HG03060 (cell line): ENCODE measurements around the gene FOCAD.

Experiments used
- ATAC-seq: cut with Tn5 transposase; IDR thresholded peaks from one replicate; pipeline ENCODE4 v1.9.1; 2021; ENCODE audit warnings: low read depth, moderate number of reproducible peaks; ENCODE audit not compliant: unreplicated experiment

The FOCAD gene

DNA sequence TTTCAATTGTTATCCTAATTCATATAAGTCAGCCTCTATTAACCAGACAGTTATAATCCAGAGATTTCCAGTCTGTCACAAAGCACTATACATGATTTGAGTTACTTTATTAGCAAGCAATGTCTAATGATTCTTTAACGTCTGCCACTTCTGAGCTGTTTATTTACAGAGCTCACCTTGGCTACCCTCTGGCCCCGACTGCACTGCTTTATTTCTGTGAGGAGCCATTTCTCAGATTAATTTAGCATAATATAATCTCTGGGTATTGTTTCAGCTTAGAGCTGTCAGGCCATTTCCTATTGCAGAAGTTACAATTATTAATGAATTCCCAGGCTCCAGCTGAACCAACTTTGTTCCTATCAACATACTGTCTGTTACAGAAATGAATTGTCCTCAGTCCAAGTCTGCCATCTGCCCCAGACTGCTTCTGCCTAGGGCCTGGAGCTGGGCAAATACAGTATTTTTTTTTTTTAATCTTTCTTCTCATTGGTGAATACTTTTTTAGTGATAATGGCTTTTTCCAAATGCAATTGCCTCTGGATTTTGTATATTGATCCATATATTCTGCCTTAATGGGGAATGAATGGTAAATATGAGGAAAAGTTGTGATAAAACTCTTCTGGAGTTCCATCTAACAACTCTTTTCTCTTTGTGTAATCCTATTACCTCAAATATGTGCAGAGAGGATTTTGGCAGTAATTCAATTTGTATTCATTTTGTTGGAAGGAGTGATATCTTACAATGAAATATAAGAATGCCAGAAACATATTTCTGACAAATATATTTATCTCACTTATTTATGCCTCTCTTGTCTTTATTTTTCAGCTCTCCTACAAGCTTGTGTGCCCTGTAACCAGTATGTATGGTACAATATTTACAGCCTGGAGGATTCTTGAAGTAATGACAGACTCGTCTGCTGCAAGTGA, 104.7 kb downstream of the FOCAD start:
- no peak for ATAC-seq

DNA sequence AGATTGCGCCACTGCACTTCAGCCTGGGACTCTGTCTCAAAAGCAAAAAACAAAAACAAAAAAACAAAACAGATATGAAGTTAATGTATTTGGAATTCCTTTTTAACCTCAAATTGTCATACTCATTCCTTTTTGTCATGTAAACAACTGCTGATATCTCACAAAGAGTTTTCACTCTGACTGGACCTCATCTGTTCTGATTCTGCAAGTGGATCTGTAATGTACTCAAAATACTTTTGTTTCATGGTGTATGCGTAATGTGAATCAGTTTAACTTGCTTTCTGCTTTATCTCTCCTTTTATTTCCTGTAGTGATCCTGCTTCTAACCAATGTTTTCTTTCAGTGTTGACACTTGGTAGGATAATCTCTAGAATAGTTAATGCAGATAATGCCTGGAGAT, 106.7 kb downstream of the FOCAD start:
- no peak for ATAC-seq

DNA sequence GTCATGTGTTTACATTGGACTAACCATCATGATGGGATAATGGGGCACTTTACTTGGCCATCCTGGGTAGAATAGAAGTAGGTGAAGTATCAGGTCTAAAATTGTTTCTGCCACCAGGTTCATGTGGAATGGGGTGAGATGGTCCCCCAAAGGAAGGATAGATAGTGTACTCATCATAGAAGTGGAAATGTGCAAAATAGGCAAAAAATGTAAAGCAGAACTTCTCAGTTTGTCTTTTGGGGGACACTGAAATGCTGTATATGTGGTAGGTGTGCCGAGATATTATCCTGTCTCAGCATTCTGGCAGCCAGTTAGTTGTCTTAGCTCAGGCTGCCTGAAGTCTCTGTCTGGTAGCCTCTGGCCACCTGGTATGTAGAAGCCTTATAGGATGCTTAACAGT, 107.6 kb downstream of the FOCAD start:
- ATAC-seq, result no peak

DNA sequence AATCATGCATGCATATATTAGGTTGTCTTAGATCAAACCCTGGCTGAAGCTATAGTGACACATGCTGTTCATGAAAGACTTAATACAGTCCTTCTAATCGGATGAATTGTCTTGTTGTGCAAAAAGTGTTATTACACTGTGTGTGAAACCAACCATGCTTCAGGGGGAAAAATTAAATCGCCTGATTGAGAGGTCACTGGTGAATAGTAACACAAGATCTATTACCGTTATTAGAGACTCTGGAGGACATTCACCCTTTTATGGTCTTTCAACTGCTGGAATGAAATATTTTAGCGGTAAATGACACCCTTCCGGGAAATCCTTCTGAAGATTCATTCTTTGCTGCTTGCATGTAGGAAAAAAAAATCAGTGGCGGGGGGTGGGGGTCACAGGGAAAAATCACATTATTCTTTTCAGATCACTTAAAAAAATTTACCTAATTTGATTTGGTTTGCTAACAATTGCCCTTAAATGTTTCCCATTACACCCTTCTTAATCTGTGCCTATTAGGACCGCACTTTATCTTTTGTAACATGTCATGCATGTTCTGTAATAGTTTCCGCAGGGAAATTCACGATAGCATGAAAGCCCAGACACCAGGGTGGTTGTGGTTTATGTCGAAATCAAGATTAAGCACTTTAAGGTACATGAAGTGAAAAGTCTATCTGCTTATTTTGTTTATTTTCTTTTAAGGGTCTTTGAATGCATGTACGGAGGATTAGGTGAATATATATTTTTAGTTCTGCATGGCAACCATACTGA, 120.6 kb downstream of the FOCAD start:
- ATAC-seq, result no peak

DNA sequence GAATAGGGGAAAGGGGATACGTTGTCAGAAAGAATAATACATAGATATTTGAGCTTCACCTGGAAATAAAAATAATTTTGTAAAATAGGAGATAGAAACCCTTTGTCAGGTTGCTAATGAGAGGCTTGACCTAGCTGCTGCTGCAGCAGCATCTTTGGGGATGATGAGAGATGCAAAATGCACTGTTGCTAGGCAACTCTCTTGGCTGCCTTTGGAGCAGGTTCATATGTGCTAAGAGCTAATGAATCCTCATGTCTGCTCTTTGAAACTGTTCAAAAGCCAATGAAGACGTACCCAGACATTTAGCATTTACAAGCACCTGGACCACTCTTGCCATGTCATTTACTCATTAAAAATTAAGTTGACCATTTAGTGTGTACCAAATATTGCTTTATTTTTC, 121.7 kb downstream of the FOCAD start:
- no peak for ATAC-seq

DNA sequence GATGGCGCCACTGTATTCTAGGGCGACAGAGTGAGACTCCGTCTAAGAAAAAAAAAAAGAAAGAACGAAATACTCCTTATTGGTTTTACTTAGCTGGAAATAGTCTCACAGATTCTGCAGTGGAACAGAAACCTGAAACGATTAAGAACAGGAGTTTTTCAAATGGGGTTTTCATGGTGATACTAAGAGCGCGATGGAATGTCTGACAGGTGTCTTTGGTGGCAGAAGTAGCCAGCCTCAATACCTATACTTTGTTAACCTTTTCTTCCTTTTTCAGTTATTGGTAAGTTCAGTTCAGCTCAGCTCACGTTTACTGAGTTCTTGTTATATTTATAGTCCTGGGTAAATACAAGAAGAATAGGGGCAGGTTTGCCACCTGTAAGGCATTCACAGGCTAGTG, 123.9 kb downstream of the FOCAD start:
- no peak for ATAC-seq

DNA sequence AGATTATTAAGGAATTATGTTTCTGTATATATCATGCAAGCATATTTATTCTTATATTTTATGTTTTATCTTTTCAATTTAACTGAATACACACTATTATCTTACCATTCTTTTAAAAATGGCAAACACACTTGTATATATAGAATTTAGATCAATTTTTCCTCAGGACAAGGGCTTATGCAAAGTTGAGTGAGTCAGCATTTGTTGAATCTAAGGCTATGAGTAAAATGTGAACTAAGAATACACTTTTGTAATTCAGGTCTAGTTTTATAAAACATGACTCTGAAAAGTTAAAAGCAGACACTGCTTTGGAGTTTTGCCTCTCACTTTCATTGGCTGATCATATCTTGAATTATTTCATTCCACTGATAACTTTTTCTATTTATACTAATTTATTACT, 127.8 kb downstream of the FOCAD start:
- no peak for ATAC-seq

DNA sequence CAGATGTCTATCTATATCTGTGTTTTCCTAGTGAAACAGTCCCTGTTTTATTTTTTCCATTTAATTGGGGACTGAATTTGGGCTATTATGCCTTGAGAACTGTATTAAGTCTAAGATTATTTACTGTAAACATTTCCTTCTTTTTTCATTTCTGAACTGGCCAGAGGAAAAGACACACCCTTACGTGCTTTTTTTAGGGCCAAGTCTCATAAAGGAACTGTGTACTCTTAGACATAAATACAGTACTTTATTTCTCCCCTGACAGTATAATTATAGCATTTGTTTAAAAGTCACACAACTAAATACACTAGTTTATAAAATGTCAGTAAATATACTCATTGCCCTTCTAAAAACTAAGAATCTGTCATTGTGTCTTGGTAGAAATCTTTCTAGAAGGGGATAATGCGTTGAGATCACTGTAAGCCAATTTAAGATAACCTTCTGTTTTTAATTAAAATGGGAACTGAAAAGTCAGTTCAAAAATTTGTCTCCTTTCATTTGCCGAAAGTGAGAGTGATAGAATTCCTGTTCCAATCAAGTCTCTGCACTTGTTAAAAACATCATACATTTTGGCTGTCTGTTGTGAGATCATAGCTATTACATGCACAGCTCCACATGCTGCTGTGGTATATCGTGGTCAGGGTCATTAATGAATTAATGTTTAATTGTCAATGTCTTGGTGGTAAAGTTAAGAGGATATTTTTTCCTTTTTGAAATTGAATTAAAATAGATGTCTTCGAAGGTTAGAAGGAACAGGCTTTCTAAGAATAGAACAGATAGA, 132.1 kb downstream of the FOCAD start:
- ATAC-seq, result no peak

DNA sequence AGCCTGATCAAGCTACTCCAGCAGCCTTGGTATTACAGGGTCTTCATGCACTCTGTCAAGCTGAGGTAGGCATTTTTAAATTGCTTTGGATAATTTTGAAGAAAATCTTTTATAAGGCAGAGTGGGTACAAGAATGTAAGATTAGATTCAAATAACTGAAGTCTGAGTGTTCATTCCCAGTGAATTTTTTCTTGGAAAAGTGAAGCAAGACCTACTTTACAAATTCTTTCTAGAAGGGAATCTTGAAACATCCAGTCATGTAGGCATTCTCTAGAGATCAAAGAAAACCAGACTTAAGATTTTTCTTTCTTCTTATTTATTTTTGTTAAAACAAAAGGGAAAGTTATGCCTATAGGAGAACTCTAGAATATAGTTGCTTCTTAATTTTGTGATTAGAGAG, 139.0 kb downstream of the FOCAD start:
- ATAC-seq, result no peak

DNA sequence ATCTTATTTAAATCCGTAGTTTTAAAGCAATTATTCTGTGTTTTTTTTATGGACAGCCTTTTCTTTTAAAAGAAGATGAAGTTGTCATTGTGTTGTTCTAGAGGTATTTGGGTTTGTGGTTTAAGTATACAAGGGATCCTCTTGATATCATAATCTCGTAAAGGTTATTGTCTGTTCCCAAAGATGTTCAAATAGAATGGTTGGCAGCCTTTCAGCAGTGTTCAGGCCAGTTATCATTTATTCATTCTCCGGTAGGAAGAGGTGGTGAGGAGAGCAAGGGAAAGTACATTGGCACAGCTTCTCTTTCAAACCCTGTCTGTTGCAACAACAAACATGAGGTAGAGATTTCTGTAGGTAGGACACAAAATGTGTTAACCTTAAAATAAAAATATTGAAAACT, 147.0 kb downstream of the FOCAD start:
- no peak for ATAC-seq

DNA sequence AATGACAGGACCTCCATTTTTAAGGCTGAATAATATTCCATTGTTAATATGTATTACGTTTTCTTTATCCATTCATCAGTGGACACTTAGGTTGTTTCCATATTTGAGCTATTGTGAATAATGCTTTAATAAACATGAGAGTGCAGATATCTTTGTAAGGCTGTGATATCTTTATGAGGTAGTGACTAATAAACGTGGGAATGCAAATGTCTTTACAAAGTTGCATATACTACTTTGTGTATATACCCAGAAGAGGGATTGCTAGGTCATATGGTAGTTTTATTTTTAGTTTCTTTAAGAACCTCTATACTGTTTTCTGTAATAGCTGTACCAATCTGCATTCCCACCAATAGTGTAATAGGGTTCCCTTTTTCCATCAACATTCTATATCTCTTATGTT, 148.7 kb downstream of the FOCAD start:
- no peak for ATAC-seq

DNA sequence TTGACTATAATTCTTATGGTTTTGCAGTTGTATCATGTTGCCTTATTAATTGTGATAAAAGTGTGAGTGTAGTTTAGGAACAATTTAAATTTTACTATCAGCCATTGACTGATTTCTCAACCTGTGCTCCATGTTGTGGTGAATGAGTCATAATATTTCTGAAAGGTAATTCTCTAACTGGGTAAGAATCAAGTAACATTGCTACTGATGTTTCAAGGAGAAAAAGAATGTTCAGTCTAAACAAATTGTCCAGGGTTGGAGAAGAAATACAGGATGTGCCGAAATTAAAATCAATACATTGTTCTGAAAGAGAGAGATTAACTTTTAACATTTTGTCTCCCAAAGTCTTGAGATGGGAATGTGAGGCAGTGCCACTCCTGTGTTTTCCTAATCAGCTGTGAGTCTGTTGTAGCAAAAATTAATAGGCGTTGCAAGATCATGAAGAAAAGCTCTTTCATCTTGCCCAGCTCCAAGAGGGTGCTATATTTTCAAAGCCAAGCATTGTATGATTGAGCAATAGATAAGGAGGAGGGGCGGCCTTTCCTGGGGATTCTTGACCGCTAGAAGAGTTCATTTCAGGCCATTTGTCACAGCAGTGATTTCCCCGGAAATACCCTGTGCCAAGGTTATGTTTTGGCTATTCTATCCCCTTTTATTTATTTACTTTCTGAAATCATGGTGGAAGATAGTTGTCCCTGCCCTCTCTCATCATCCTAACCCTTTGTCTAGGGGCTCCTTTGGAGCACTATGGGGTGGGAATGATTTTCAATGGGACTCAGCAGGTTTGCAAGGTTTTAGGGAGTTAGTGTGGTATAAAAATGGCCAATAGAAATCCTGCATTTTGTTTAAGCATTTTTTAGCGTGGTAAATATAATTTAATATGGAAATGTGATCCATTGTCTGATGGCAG, 151.6 kb downstream of the FOCAD start:
- ATAC-seq, result no peak

DNA sequence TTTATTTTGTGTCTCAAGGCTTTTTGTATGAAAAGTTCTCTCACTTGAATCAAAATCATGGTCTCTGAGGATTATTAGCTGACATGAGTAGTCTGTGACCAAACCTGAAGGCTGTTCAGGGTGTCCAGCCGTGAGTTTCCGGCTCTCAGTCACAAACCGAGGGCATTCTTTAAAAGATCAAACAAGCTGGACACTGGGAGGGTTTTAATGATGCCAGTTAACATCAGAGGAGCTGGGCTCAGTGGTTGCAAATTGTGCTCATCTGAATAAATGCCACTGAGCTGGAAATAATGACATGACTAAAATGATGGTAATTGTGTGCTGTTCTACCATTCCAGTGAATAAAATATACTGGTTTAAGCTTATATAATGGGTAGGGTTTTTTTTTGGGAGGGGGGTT, 153.1 kb downstream of the FOCAD start:
- no peak for ATAC-seq

DNA sequence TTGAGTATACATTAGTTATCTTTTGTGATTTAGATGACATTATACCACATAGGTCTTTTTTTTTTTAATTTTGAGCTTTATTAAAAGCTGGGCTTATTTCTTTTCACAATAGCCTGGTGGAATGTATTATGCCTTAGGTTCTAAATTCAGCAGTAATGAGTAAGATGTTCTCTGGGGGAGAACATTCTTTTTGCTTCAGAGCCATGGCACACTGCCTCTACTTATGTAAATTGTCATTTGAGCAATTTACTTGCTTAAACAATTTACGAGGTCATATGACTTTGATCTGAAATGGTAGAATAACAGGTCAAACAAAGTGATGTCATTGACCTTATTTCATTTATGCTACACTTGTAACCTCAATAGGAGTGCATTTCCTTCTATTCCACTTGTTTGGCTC, 154.2 kb downstream of the FOCAD start:
- no peak for ATAC-seq

DNA sequence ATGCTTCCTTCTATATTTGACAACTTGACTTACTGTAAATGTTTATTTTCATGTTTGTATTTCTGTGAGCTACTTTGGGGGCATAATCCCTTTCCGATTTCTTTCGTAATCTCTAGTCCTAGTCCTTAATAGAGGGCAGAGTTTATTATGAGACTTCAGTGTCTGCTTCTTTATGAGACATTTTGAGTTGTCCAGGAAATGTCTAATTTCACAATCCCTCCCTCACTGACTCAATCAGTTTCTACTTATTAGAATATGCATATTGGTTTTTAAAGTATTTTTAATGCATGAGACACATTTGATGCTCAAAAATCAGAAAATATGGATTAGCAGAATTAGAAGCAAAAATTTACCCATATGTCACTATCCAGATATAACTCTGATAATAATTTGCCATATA, 160.9 kb downstream of the FOCAD start:
- no peak for ATAC-seq

DNA sequence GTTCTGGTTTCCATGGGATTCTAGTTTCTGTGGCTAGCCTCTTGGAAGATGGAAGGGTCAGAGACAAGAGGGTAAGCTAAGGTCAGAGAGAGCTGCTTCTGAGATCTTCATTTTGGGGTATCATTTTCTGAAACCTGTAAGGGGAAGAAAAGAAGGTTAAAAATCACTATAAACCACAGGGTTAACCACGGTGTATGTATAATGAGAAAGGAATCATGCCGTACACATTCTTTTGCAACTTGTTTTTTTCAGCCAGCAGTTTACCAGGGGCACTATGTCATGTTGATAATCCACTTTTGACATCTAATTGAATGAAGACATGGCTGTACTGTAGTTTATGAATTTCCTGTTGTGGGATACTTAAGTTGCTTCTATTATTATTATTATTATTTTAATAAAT, 164.4 kb downstream of the FOCAD start:
- ATAC-seq, result no peak

DNA sequence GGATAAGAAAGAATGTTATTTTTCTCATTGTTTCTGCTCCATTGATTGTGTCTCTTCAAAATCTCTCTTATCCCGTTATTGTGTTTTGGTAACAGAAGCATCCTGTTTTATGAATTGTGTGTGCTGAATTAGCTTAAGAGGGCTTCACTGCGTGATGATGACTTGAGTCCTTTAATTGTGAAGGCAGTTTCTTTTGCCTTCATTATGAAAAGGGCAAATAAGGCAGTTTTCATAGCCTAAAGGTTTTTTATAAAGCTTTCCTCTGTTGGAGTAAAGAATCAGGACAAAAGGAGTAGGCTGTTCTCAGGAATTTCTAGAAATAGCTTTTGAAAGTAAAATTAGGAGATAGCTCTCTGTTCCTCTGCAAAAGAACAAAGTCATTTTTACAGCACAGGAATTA, 169.8 kb downstream of the FOCAD start:
- no peak for ATAC-seq

DNA sequence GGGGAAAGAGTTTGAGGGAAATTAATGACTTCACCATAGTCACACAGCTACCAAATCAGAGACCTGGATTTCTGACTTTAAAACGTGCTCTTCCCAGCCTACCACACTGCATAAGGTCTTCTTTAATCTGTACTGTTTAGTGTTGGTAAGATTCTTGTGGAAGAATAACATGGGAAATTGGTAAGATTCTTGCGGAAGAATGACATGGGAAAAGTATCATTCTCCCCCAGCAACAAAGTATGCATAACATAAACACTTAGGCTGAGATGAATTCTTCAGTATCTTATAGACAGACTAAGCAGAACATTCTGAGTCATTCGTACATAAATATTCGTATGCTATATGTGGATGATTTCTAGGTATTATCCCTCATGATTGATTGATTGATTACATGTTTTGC, 170.4 kb downstream of the FOCAD start:
- ATAC-seq, result no peak

DNA sequence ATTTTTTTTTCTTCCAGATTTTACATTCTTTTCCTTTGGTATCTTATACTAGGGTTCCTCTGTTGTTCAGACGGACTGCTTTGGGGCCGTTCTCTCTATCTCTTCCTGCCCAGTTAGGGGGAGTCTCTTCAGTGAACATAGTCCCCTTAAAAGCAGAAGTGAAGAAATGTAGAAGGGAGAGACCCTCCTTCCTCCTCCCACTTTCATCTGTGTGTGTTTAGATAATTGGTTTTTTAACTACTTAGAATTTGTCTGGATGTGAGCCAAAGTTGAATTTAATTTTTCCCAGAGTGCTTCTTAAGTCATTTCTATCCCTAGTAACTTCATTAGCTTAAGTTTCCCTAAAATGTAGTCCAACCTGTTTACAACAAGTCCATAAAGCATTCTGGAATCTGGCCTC, 179.9 kb downstream of the FOCAD start:
- no peak for ATAC-seq

DNA sequence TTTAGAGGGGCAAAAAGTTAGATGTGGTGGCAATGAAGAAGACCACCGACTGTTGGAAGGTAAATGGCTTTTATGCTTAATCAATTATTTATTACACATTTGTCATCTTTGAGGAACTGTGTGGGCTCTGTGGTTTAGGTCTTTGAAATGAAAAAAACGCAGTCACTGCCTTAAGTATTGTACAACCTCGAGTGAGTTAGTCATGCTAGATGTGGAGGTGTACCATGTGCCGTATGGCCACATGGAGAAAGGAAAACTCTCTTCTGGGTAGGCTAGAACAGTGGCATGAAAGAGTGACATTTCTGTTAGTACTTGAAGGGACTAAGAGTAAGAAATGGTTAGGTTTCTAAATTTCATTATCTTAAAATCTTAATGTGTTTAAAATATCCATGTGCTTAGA, 181.3 kb downstream of the FOCAD start:
- ATAC-seq, result no peak
